ENCODE measurements around the gene PSMF1.

- TF ChIP-seq CTCF (IDR thresholded peaks at IDR 0.05; ENCODE audit: low read depth, low read length, poor library complexity, severe bottlenecking) (no peak), EZH2phosphoT487 (IDR thresholded peaks at IDR 0.05; ENCODE audit: borderline replicate concordance, low read length) (no peak)
These were observed 3.0 kb downstream of the PSMF1 start for GRCh38 chr20:1121429-1121828.

Data from DOHH2 (cell line).